K562 (cell line): ENCODE measurements around the gene GAL3ST3. TPM values are rescaled to one million over a fixed set of nuclear protein-coding genes. Genes with fewer than 3 reads are reported as not detected.

Source experiments
- CHD7 ChIP-seq: fragments of 200-600 bp; sonication (generic); IDR thresholded peaks from one replicate; pipeline ENCODE4 v1.6.1; 2012; ENCODE audit warnings: mild to moderate bottlenecking, low read depth, low read length, inconsistent platforms
- FOXJ3 ChIP-seq: sonication (generic); formaldehyde crosslinking; IDR thresholded peaks from 2 replicates; pipeline ENCODE4 v1.4.0; 2020; ENCODE audit warnings: mild to moderate bottlenecking, missing genetic modification reagents
- NCOA6 ChIP-seq: fragments of 450-650 bp; IDR thresholded peaks from 2 replicates; pipeline ENCODE4 v1.6.1; 2017; ENCODE audit warnings: mild to moderate bottlenecking
- SIN3A ChIP-seq, 2 experiments: fragments of 150-350 bp in 1 of 2; IDR thresholded peaks; 2 replicates each; pipeline ENCODE4 v1.6.1; 2011 to 2016; ENCODE audit warnings: borderline replicate concordance in 2 of 2, low read depth in 2 of 2, low read length in 2 of 2, mild to moderate bottlenecking in 2 of 2, moderate library complexity in 2 of 2; ENCODE audit not compliant: control insufficient read depth in 1 of 2
- SLC30A9 ChIP-seq: fragments of 250-450 bp; sonication (Bioruptor Pico); IDR thresholded peaks from 2 replicates; pipeline ENCODE4 v1.8.0; 2022; ENCODE audit warnings: mild to moderate bottlenecking, moderate library complexity
- SMC3 ChIP-seq: conservative IDR thresholded peaks from 2 replicates; pipeline ENCODE4 v1.6.1; 2011; ENCODE audit warnings: low read depth, low read length, improper control_type of control experiment; ENCODE audit not compliant: insufficient read depth
- TEAD2 ChIP-seq: fragments of 450-650 bp; IDR thresholded peaks from 2 replicates; pipeline ENCODE4 v1.6.1; 2016; ENCODE audit warnings: missing genetic modification characterization, control low read depth, missing compliant biosample characterization
- TRIM24 ChIP-seq, 2 experiments: fragments of 450-650 bp; IDR thresholded peaks; 2 replicates each; pipeline ENCODE4 v1.6.1; 2016
- ZFX ChIP-seq: sonication (generic); formaldehyde crosslinking; IDR thresholded peaks from 2 replicates; pipeline ENCODE4 v1.8.0; 2022; ENCODE audit warnings: mild to moderate bottlenecking, missing genetic modification reagents, moderate library complexity
- ZNF146 ChIP-seq: IDR thresholded peaks from one replicate; pipeline ENCODE4 v1.6.1; 2018; ENCODE audit warnings: missing compliant biosample characterization; ENCODE audit not compliant: unreplicated experiment
- polyA plus RNA-seq, 8 experiments: library from polyadenylated mRNA; depleted of rRNA in 4 of 8; stranded (reverse) in 5 of 8; unstranded in 3 of 8; fragments of >200 nt; fragmentation: Nextera tagmentation in 2 of 8; fragmentation: Illumina TruSeq in 1 of 8; extraction: Ambion mirVana in 2 of 8; extraction: Trizol in 1 of 8; gene quantifications; 2 replicates each; pipeline versions ENCODE4 v1.2.1 to v1.2.3, GENCODE V29; 2011 to 2014; ENCODE audit warnings: inconsistent platforms in 1 of 8, missing spikeins in 1 of 8
- total RNA-seq, 7 experiments: library from RNA; depleted of rRNA in 6 of 7; stranded (reverse); fragments of >200 nt in 6 of 7; fragmentation: Illumina TruSeq in 2 of 7; extraction: Trizol in 2 of 7; gene quantifications; 2 replicates each; pipeline versions ENCODE4 v1.2.1 to v1.2.3, GENCODE V29; 2011 to 2021; ENCODE audit warnings: low replicate concordance in 1 of 7

Gene GAL3ST3
- total and polyA plus RNA-seq, 9 of the 15 experiments (the other 6 are each of a cell fraction or from before 2014, with no cell fraction given): not detected

GRCh38 chr11:66059966-66060680 lies 11.2 kb upstream of the GAL3ST3 start (continued):
- TF ChIP-seq CHD7 (no peak), TRIM24 (IDR thresholded peaks at IDR 0.05) (no peak), TEAD2 (no peak), NCOA6 (no peak), SIN3A (IDR thresholded peaks at IDR 0.05; ENCODE audit: borderline replicate concordance in 2 of 2, control insufficient read depth in 1 of 2, low read depth in 2 of 2, low read length in 2 of 2) (no peak), ZNF146 (CRISPR knock-in tag) (no peak), SMC3 (no peak), SLC30A9 (no peak), FOXJ3 (no peak), ZFX (CRISPR knock-in tag) (no peak)
